Neutrophil (primary cell): ENCODE results near the gene GSAP.

Experiments used
- H3K27ac ChIP-seq: fragments of 200-600 bp; sonication (generic); 2 replicates; pipeline ENCODE4 v1.5.1; 2016; ENCODE audit warnings: mild to moderate bottlenecking, moderate library complexity
- H3K27me3 ChIP-seq: fragments of 200-600 bp; sonication (generic); 2 replicates; pipeline ENCODE4 v1.6.0; 2016; ENCODE audit warnings: mild to moderate bottlenecking
- H3K36me3 ChIP-seq: fragments of 200-600 bp; sonication (generic); 2 replicates; pipeline ENCODE4 v1.5.1; 2017
- H3K4me1 ChIP-seq, 2 experiments: fragments of 200-600 bp in 1 of 2; sonication (generic) in 1 of 2; 1 replicate in 1 of 2; 2 replicates in 1 of 2; pipeline versions ENCODE4 v1.5.1 to v1.6.1; 2013 to 2016; ENCODE audit warnings: low read depth in 1 of 2, low read length in 1 of 2, mild to moderate bottlenecking in 1 of 2, moderate library complexity in 1 of 2; ENCODE audit not compliant: control insufficient read depth in 1 of 2, insufficient read depth in 1 of 2
- H3K4me3 ChIP-seq, 2 experiments: fragments of 200-600 bp in 1 of 2; sonication (generic) in 1 of 2; 1 replicate in 1 of 2; 2 replicates in 1 of 2; pipeline ENCODE4 v1.5.1; 2013 to 2016; ENCODE audit warnings: low read depth in 1 of 2, low read length in 1 of 2, mild to moderate bottlenecking in 1 of 2, moderate library complexity in 1 of 2
- H3K9me3 ChIP-seq: fragments of 200-600 bp; sonication (generic); 2 replicates; pipeline ENCODE4 v1.5.1; 2016
- CTCF ChIP-seq: fragments of 200-600 bp; sonication (generic); IDR thresholded peaks from 2 replicates; pipeline ENCODE4 v1.5.1; 2016; ENCODE audit warnings: antibody characterized with exemption

GSAP gene

GRCh38 chr7:77329466-77330168, 86.5 kb downstream of the GSAP start:
- no peaks in the 10 kb centered on the region for H3K27me3 ChIP-seq
- H3K27ac ChIP-seq = peak overlapping the region; percentile 75
- H3K36me3 ChIP-seq = peaks cover 13% of the 10 kb centered on the region
- peaks cover 40 to 43% of the 10 kb centered on the region in 2 experiments for H3K4me1 ChIP-seq
- no peak for TF ChIP-seq CTCF
- H3K4me3 ChIP-seq = no peak overlapping the region
- no peaks in the 10 kb centered on the region for H3K9me3 ChIP-seq

GRCh38 chr7:77328669-77329068, 87.5 kb downstream of the GSAP start:
- H3K4me1 ChIP-seq = peaks cover 40 to 43% of the 10 kb centered on the region in 2 experiments
- no peak for TF ChIP-seq CTCF
- peaks cover 17% of the 10 kb centered on the region for H3K36me3 ChIP-seq
- H3K4me3 ChIP-seq = no peak overlapping the region
- H3K27ac ChIP-seq = no peak overlapping the region
- no peaks in the 10 kb centered on the region for H3K27me3 ChIP-seq
- H3K9me3 ChIP-seq = no peaks in the 10 kb centered on the region

GRCh38 chr7:77327932-77328628, 88.1 kb downstream of the GSAP start:
- Histone ChIP-seq H3K4me1 (peaks cover 40 to 43% of the 10 kb centered on the region in 2 experiments), H3K27me3 (no peaks in the 10 kb centered on the region), H3K27ac (no peak overlapping the region), H3K4me3 (no peak overlapping the region), H3K36me3 (peaks cover 23% of the 10 kb centered on the region), H3K9me3 (no peaks in the 10 kb centered on the region)
- no peak for TF ChIP-seq CTCF

GRCh38 chr7:77327067-77327931, 88.8 kb downstream of the GSAP start:
- peaks cover 40 to 43% of the 10 kb centered on the region in 2 experiments for H3K4me1 ChIP-seq
- H3K9me3 ChIP-seq = no peaks in the 10 kb centered on the region
- H3K27me3 ChIP-seq = no peaks in the 10 kb centered on the region
- H3K4me3 ChIP-seq = no peak overlapping the region
- peak overlapping the region; percentile 38 for H3K27ac ChIP-seq
- H3K36me3 ChIP-seq = peaks cover 24% of the 10 kb centered on the region
- TF ChIP-seq CTCF = no peak

GRCh38 chr7:77326131-77326530, 90.0 kb downstream of the GSAP start:
- peaks cover 35% of the 10 kb centered on the region for H3K36me3 ChIP-seq
- no peaks in the 10 kb centered on the region for H3K27me3 ChIP-seq
- H3K9me3 ChIP-seq = no peaks in the 10 kb centered on the region
- no peak overlapping the region for H3K4me3 ChIP-seq
- H3K27ac ChIP-seq = no peak overlapping the region
- peaks cover 32 to 34% of the 10 kb centered on the region in 2 experiments for H3K4me1 ChIP-seq
- no peak for TF ChIP-seq CTCF
